Endothelial cell of umbilical vein (primary cell): ENCODE data around the gene MGAT4B. TPM values are rescaled to one million over a fixed set of nuclear protein-coding genes. Genes with fewer than 3 reads are reported as not detected.
A peak's percentile ranks its signal among the peaks of the same experiment; 100 is the strongest.

ENCODE experiments used
- BruUV-seq: library from RNA; stranded (reverse); fragments of 400-500 nt; replicated peaks from 2 replicates; lab custom pipeline; 2021; lab: Mats Ljungman, UMichigan
- CTCF ChIA-PET: fragments of 300-600, 350-600 bp; sonication (Branson Sonifier 250); formaldehyde crosslinking; loops from one replicate; lab custom pipeline; 2021; ENCODE audit warnings: antibody characterized with exemption, inconsistent platforms; lab: Charles Lee
- POLR2A ChIA-PET: fragments of 300-600, 350-600 bp; sonication (Branson Sonifier 250); formaldehyde crosslinking; loops from one replicate; lab custom pipeline; 2021; ENCODE audit warnings: antibody characterized with exemption, inconsistent platforms; lab: Charles Lee
- DNase-seq: peaks from one replicate; pipeline ENCODE4 v3.0.0-alpha.2; 2011; ENCODE audit warnings: low read depth, low spot score
- FAIRE-seq: peaks from 2 replicates; lab custom pipeline; 2011; peaks lifted over from hg19 to GRCh38; lab: Jason Lieb, UNC
- H2AFZ ChIP-seq: 2 replicates; pipeline ENCODE4 v1.6.0; 2012; ENCODE audit warnings: low read depth, low read length, control low read depth, inconsistent platforms
- H3K27ac ChIP-seq: 2 replicates; pipeline ENCODE4 v1.5.1; 2011; ENCODE audit warnings: low read depth, mild to moderate bottlenecking, control low read depth, low read length, moderate library complexity; ENCODE audit not compliant: insufficient read depth
- H3K27me3 ChIP-seq, 2 experiments: 2 replicates each; pipeline versions ENCODE4 v1.6.0 to v1.6.1; 2011; ENCODE audit warnings: low read length in 2 of 2, mixed read lengths in 1 of 2; ENCODE audit not compliant: control insufficient read depth in 2 of 2, insufficient read depth in 2 of 2
- H3K36me3 ChIP-seq, 2 experiments: 2 replicates in 1 of 2; 3 replicates in 1 of 2; pipeline ENCODE4 v1.5.1; 2011; ENCODE audit warnings: low read length in 2 of 2, mild to moderate bottlenecking in 1 of 2, moderate library complexity in 1 of 2; ENCODE audit not compliant: control insufficient read depth in 2 of 2, insufficient read depth in 2 of 2; ENCODE audit errors: extremely low read depth in 1 of 2
- H3K4me1 ChIP-seq: 3 replicates; pipeline ENCODE4 v1.5.1; 2011; ENCODE audit warnings: mild to moderate bottlenecking, low read length; ENCODE audit not compliant: control insufficient read depth, insufficient read depth; ENCODE audit errors: extremely low read depth
- H3K4me2 ChIP-seq: 2 replicates; pipeline ENCODE4 v1.6.1; 2011; ENCODE audit warnings: low read length, control low read depth, mixed read lengths; ENCODE audit not compliant: insufficient read depth
- H3K4me3 ChIP-seq, 3 experiments: fragments of 200-600 bp in 1 of 3; sonication (generic), shearing (Covaris generic) in 1 of 3; replicated peaks in 1 of 3; 2 replicates each; pipeline ENCODE4 v1.5.1; 2011 to 2016; ENCODE audit warnings: control low read depth in 3 of 3, low read length in 3 of 3, mild to moderate bottlenecking in 2 of 3, inconsistent platforms in 1 of 3, low read depth in 1 of 3, moderate library complexity in 1 of 3; ENCODE audit not compliant: insufficient read depth in 1 of 3
- H3K79me2 ChIP-seq: 2 replicates; pipeline ENCODE4 v1.6.0; 2012; ENCODE audit warnings: low read length, inconsistent platforms; ENCODE audit not compliant: control insufficient read depth, insufficient read depth
- H3K9ac ChIP-seq: replicated peaks from 2 replicates; pipeline ENCODE3; 2011; ENCODE audit warnings: low read length, control low read depth; ENCODE audit not compliant: insufficient read depth; ENCODE audit errors: extremely low read depth
- H3K9me1 ChIP-seq: replicated peaks from 3 replicates; pipeline ENCODE4 v1.6.0; 2011; ENCODE audit warnings: mild to moderate bottlenecking, low read length; ENCODE audit not compliant: control insufficient read depth, insufficient read depth; ENCODE audit errors: extremely low read depth
- H3K9me3 ChIP-seq: replicated peaks from 2 replicates; pipeline ENCODE4 v1.5.1; 2012; ENCODE audit warnings: low read length, inconsistent platforms; ENCODE audit not compliant: control insufficient read depth, insufficient read depth
- H4K20me1 ChIP-seq: replicated peaks from 2 replicates; pipeline ENCODE3; 2011; ENCODE audit warnings: mild to moderate bottlenecking, low read length; ENCODE audit not compliant: control insufficient read depth, insufficient read depth; ENCODE audit errors: extremely low read depth
- EZH2 ChIP-seq: IDR thresholded peaks from 2 replicates; pipeline ENCODE4 v1.6.1; 2012; ENCODE audit warnings: borderline replicate concordance, low read depth, mild to moderate bottlenecking, moderate library complexity, low read length, inconsistent platforms; ENCODE audit not compliant: severe bottlenecking
- FOS ChIP-seq: IDR thresholded peaks from 2 replicates; pipeline ENCODE4 v1.6.1; 2011; ENCODE audit warnings: mild to moderate bottlenecking, low read length, moderate library complexity, borderline replicate concordance; ENCODE audit not compliant: insufficient read depth
- GATA2 ChIP-seq: IDR thresholded peaks from 2 replicates; pipeline ENCODE4 v1.7.0; 2011; ENCODE audit warnings: low read depth, mild to moderate bottlenecking, moderate library complexity, mixed read lengths, low read length; ENCODE audit not compliant: insufficient read length, insufficient read depth
- JUN ChIP-seq: IDR thresholded peaks from 2 replicates; pipeline ENCODE4 v1.6.1; 2011; ENCODE audit warnings: borderline replicate concordance, low read depth; ENCODE audit not compliant: insufficient read length, insufficient read depth
- MAX ChIP-seq: IDR thresholded peaks from 2 replicates; pipeline ENCODE4 v1.6.1; 2011; ENCODE audit not compliant: insufficient read depth, insufficient read length
- MYC ChIP-seq: IDR thresholded peaks from one replicate; pipeline ENCODE4 v1.6.1; 2011; ENCODE audit warnings: mild to moderate bottlenecking, low read depth, low read length
- POLR2A ChIP-seq: IDR thresholded peaks from 2 replicates; pipeline ENCODE4 v1.6.1; 2012; ENCODE audit warnings: low read depth, mild to moderate bottlenecking, control low read depth, low read length
- POLR2AphosphoS5 ChIP-seq: IDR thresholded peaks from 2 replicates; pipeline ENCODE4 v1.6.1; 2012; ENCODE audit warnings: low read depth, mild to moderate bottlenecking, control low read depth, low read length, moderate library complexity; ENCODE audit not compliant: insufficient read depth
- dilution Hi-C: fragments of 300-500 bp; cut with MboI; formaldehyde crosslinking; loops from one replicate; pipeline ENCODE4 v1.15.0; 2019; ENCODE audit warnings: low sequenced_read_pairs; ENCODE audit not compliant: extremely low pct_ligation_motif_present
- intact Hi-C: fragments of 100-400 bp; cut with micrococcal nuclease; formaldehyde crosslinking; loops from one replicate; pipeline ENCODE4 v1.10.0; 2022
- polyA plus RNA-seq, 4 experiments: library from polyadenylated mRNA; depleted of rRNA in 3 of 4; stranded (reverse) in 3 of 4; unstranded in 1 of 4; fragments of >200 nt; gene quantifications; 2 replicates each; pipeline versions ENCODE4 v1.2.1 to v1.2.3, GENCODE V29; 2011 to 2012; ENCODE audit warnings: missing spikeins in 1 of 4
- total RNA-seq: library from RNA; stranded (reverse); gene quantifications from 2 replicates; pipeline ENCODE4 v1.2.3, GENCODE V29; 2021
- TF ChIP-seq, protein P1 (sequence below), 2 donors: IDR thresholded peaks; 1 replicate in 1 of 2; 2 replicates in 1 of 2; pipeline ENCODE4 v1.5.1; 2011; ENCODE audit warnings: low read length in 2 of 2, mild to moderate bottlenecking in 2 of 2, moderate library complexity in 2 of 2, control low read depth in 1 of 2, inconsistent platforms in 1 of 2, low read depth in 1 of 2; ENCODE audit not compliant: insufficient read depth in 1 of 2; ENCODE audit errors: extremely low read depth in 1 of 2

Gene MGAT4B
- total and polyA plus RNA-seq, 2 donors (not counting 3 experiments of a cell fraction or from before 2014, with no cell fraction given): 243 TPM

GRCh38 chr5:179802207-179802883, 4.3 kb downstream of the MGAT4B start:
- no peak overlapping the region for H2AFZ ChIP-seq
- peaks cover 19% of the 10 kb centered on the region for H3K4me1 ChIP-seq
- H3K9ac ChIP-seq: no peak overlapping the region
- H3K9me1 ChIP-seq: no peaks in the 10 kb centered on the region
- CTCF ChIA-PET: interaction anchor here (0.6 to 2.4 kb wide), 26 partner anchors 9 to 289 kb away, joined by 3 to 21 read pairs (median 4); partner anchors contain the start of genes MAML1 and SQSTM1
- intact Hi-C loops: loop anchor here (1.0 to 5.0 kb wide), 4 partner anchors 104 to 288 kb away; partner anchors contain the start of genes RNF130 and TBC1D9B
- no peak for DNase-seq
- POLR2A ChIA-PET: interaction anchor here (0.6 to 2.5 kb wide), 3 partner anchors 18 to 1015 kb away, joined by 3 to 8 read pairs (median 4); partner anchors contain the start of gene SQSTM1
- no peaks in the 10 kb centered on the region for H3K9me3 ChIP-seq
- no TSS peak for BruUV-seq
- peaks cover 33% of the 10 kb centered on the region for H3K79me2 ChIP-seq
- no peak overlapping the region for H3K4me3 ChIP-seq
- dilution Hi-C loops: no loop called here
- peak; percentile 63 for FAIRE-seq
- no peak overlapping the region for H3K4me2 ChIP-seq
- peaks cover 10 to 39% of the 10 kb centered on the region in 2 experiments for H3K36me3 ChIP-seq
- H3K27ac ChIP-seq: no peak overlapping the region
- no peak for TF ChIP-seq FOS
- no peak for TF ChIP-seq EZH2
- TF ChIP-seq MAX: no peak
- TF ChIP-seq POLR2A: no peak
- TF ChIP-seq MYC: no peak
- TF ChIP-seq JUN: no peak
- TF ChIP-seq GATA2: no peak
- TF ChIP-seq POLR2AphosphoS5: no peak
- TF ChIP-seq, protein P1, sequence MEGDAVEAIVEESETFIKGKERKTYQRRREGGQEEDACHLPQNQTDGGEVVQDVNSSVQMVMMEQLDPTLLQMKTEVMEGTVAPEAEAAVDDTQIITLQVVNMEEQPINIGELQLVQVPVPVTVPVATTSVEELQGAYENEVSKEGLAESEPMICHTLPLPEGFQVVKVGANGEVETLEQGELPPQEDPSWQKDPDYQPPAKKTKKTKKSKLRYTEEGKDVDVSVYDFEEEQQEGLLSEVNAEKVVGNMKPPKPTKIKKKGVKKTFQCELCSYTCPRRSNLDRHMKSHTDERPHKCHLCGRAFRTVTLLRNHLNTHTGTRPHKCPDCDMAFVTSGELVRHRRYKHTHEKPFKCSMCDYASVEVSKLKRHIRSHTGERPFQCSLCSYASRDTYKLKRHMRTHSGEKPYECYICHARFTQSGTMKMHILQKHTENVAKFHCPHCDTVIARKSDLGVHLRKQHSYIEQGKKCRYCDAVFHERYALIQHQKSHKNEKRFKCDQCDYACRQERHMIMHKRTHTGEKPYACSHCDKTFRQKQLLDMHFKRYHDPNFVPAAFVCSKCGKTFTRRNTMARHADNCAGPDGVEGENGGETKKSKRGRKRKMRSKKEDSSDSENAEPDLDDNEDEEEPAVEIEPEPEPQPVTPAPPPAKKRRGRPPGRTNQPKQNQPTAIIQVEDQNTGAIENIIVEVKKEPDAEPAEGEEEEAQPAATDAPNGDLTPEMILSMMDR (IDR thresholded peaks at IDR 0.05; ENCODE audit: extremely low read depth in 1 of 2, insufficient read depth in 1 of 2, low read depth in 1 of 2, low read length in 2 of 2): no peak
- H4K20me1 ChIP-seq: no peaks in the 10 kb centered on the region
- no peaks in the 10 kb centered on the region for H3K27me3 ChIP-seq
